GM12878 (cell line): Measurements from ENCODE around the gene PRM3.
A peak's percentile ranks its signal among the peaks of the same experiment; 100 is the strongest.

Source experiments
- CHD1 ChIP-seq: IDR thresholded peaks from 2 replicates; pipeline ENCODE4 v1.6.1; 2012; ENCODE audit warnings: low read depth, low read length, improper control_type of control experiment
- CTCF ChIP-seq, 3 experiments: IDR thresholded peaks in 2 of 3; conservative IDR thresholded peaks in 1 of 3; 2 replicates each; pipeline ENCODE4 v1.5.1; 2011; ENCODE audit warnings: low read depth in 3 of 3, low read length in 3 of 3, mild to moderate bottlenecking in 3 of 3, control low read depth in 2 of 3, moderate library complexity in 2 of 3, inconsistent platforms in 1 of 3, mixed read lengths in 1 of 3; ENCODE audit not compliant: control insufficient read depth in 2 of 3, insufficient read depth in 1 of 3; ENCODE audit errors: extremely low read depth in 1 of 3
- E2F4 ChIP-seq: IDR thresholded peaks from 2 replicates; pipeline ENCODE4 v1.6.1; 2012; ENCODE audit warnings: low read depth, low read length, improper control_type of control experiment
- ESRRA ChIP-seq: IDR thresholded peaks from 2 replicates; pipeline ENCODE4 v1.6.1; 2012; ENCODE audit warnings: mild to moderate bottlenecking, low read length, improper control_type of control experiment
- EZH2 ChIP-seq: IDR thresholded peaks from 2 replicates; pipeline ENCODE4 v1.6.1; 2012; ENCODE audit warnings: low read depth, mild to moderate bottlenecking, control low read depth, inconsistent platforms, low read length, borderline replicate concordance; ENCODE audit not compliant: control insufficient read depth
- GATAD2B ChIP-seq: fragments of 450-650 bp; conservative IDR thresholded peaks from 2 replicates; pipeline ENCODE4 v1.6.1; 2017; ENCODE audit warnings: low read depth, mild to moderate bottlenecking, moderate library complexity
- HDAC2 ChIP-seq: fragments of 200-600 bp; sonication (generic); IDR thresholded peaks from 2 replicates; pipeline ENCODE4 v1.6.1; 2017
- MAX ChIP-seq: IDR thresholded peaks from 2 replicates; pipeline ENCODE4 v1.6.1; 2012; ENCODE audit warnings: low read depth, low read length, improper control_type of control experiment
- NFIC ChIP-seq: IDR thresholded peaks from 2 replicates; pipeline ENCODE4 v1.6.1; 2012; ENCODE audit warnings: low read depth, mild to moderate bottlenecking, inconsistent platforms, low read length, moderate library complexity
- NR2C2 ChIP-seq: IDR thresholded peaks from 2 replicates; pipeline ENCODE4 v1.6.1; 2011; ENCODE audit warnings: borderline replicate concordance, low read depth; ENCODE audit not compliant: control insufficient read depth, insufficient read length
- POLR2A ChIP-seq: IDR thresholded peaks from 2 replicates; pipeline ENCODE4 v1.6.1; 2011; ENCODE audit warnings: low read depth, mild to moderate bottlenecking, low read length
- POLR2AphosphoS5 ChIP-seq: IDR thresholded peaks from 2 replicates; pipeline ENCODE4 v1.6.1; 2011; ENCODE audit warnings: mild to moderate bottlenecking, low read length, inconsistent platforms
- SUZ12 ChIP-seq: fragments of 200-600 bp; sonication (generic); IDR thresholded peaks from one replicate; pipeline ENCODE4 v1.6.1; 2018; ENCODE audit warnings: antibody characterized with exemption, mild to moderate bottlenecking; ENCODE audit not compliant: unreplicated experiment
- ZBTB33 ChIP-seq: fragments of 450-650 bp; IDR thresholded peaks from 2 replicates; pipeline ENCODE4 v1.6.1; 2017; ENCODE audit warnings: mild to moderate bottlenecking

GRCh38 chr16:11254913-11255736, 18.3 kb downstream of the PRM3 start:
- no peak for TF ChIP-seq EZH2
- TF ChIP-seq CTCF (IDR thresholded peaks at IDR 0.05 in 2 of 3, conservative IDR thresholded peaks at IDR 0.05 in 1 of 3; ENCODE audit: control insufficient read depth in 2 of 3, extremely low read depth in 1 of 3, insufficient read depth in 1 of 3, low read depth in 3 of 3, low read length in 3 of 3) = peak in 2 of 3 experiments; percentile 23 to 42; a peak in 2 of 6 replicates
- TF ChIP-seq ESRRA = no peak
- TF ChIP-seq NFIC = no peak
- TF ChIP-seq HDAC2 = no peak
- no peak for TF ChIP-seq SUZ12
- TF ChIP-seq E2F4 = no peak
- peak; percentile 64 for TF ChIP-seq POLR2AphosphoS5
- no peak for TF ChIP-seq CHD1
- TF ChIP-seq MAX = peak; percentile 82
- no peak for TF ChIP-seq NR2C2
- no peak for TF ChIP-seq ZBTB33
- peak; percentile 43; the same call in 1 of the 2 replicates for TF ChIP-seq GATAD2B
- TF ChIP-seq POLR2A = peak; percentile 71
